Measurements from ENCODE around the gene MVB12B. TPM values are rescaled to one million over a fixed set of nuclear protein-coding genes. Genes with fewer than 3 reads are reported as not detected.

The MVB12B gene
- total and polyA plus RNA-seq, 7 donors: 1.5 to 25.6 (median 11.6) TPM

- 88 to 92% (median 90%) methylated on average over 2 of the region's 2 CpGs for WGBS, 3 donors
Observed at GRCh38 chr9:126377176-126377509, 50.5 kb downstream of the MVB12B start.

GRCh38 chr9:126377536-126377935 is 50.9 kb downstream of the MVB12B start:
- no peak for DNase-seq
- H3K27ac ChIP-seq: no peak overlapping the region
- H3K4me1 ChIP-seq: peaks cover 50% of the 10 kb centered on the region
- ATAC-seq: peak in 1 of 4 donors; percentile 34
- no peaks in the 10 kb centered on the region for H3K27me3 ChIP-seq (ENCODE audit: insufficient read depth in 3 of 3, low read length in 2 of 3)
- no peaks in the 10 kb centered on the region for H3K9me3 ChIP-seq
- TF ChIP-seq CTCF (IDR thresholded peaks at IDR 0.05): no peak
- 34 to 67% (median 35%) methylated on average over 9 of the region's 9 CpGs for WGBS, 3 donors
- H3K36me3 ChIP-seq (ENCODE audit: insufficient read depth in 1 of 2, low read depth in 1 of 2): peaks cover 0 to 11% of the 10 kb centered on the region in 2 donors
- intact Hi-C loops (cut with DNase I): loop anchor here (5.0 kb wide), 1 partner anchor 40 kb away; no protein-coding TSS in a partner anchor
- no peak overlapping the region for H3K4me3 ChIP-seq

More at GRCh38 chr9:126377176-126377509, 50.5 kb downstream of the MVB12B start:
- Histone ChIP-seq H3K36me3 (ENCODE audit: insufficient read depth in 1 of 2, low read depth in 1 of 2) (peaks cover 0 to 11% of the 10 kb centered on the region in 2 donors), H3K27ac (no peak overlapping the region), H3K4me3 (no peak overlapping the region), H3K9me3 (no peaks in the 10 kb centered on the region), H3K4me1 (peaks cover 50% of the 10 kb centered on the region), H3K27me3 (ENCODE audit: insufficient read depth in 3 of 3, low read length in 2 of 3) (no peaks in the 10 kb centered on the region)
- intact Hi-C loops (cut with DNase I): loop anchor here (5.0 kb wide), 1 partner anchor 40 kb away; no protein-coding TSS in a partner anchor
- DNase-seq: no peak
- ATAC-seq: no peak
- TF ChIP-seq CTCF (IDR thresholded peaks at IDR 0.05): no peak

- no peak overlapping the region for H3K4me3 ChIP-seq
- peaks cover 41% of the 10 kb centered on the region for H3K4me1 ChIP-seq
- no peak overlapping the region for H3K27ac ChIP-seq
- TF ChIP-seq CTCF (IDR thresholded peaks at IDR 0.05): no peak
- 86 to 87% (median 86%) methylated on average over 7 of the region's 7 CpGs for WGBS, 3 donors
- H3K36me3 ChIP-seq (ENCODE audit: insufficient read depth in 1 of 2, low read depth in 1 of 2): peaks cover 0 to 11% of the 10 kb centered on the region in 2 donors
- H3K9me3 ChIP-seq: no peaks in the 10 kb centered on the region
- H3K27me3 ChIP-seq (ENCODE audit: insufficient read depth in 3 of 3, low read length in 2 of 3): no peaks in the 10 kb centered on the region
- intact Hi-C loops (cut with DNase I): loop anchor here (5.0 kb wide), 1 partner anchor 41 kb away; no protein-coding TSS in a partner anchor
- DNase-seq (no peak), ATAC-seq (no peak)
Observed at GRCh38 chr9:126378761-126379160, 52.1 kb downstream of the MVB12B start.

- no peak for TF ChIP-seq CTCF (IDR thresholded peaks at IDR 0.05)
- DNase-seq (no peak), ATAC-seq (no peak)
- Histone ChIP-seq H3K4me1 (peaks cover 31% of the 10 kb centered on the region), H3K9me3 (no peaks in the 10 kb centered on the region), H3K36me3 (ENCODE audit: insufficient read depth in 1 of 2, low read depth in 1 of 2) (peaks cover 0 to 11% of the 10 kb centered on the region in 2 donors), H3K27me3 (ENCODE audit: insufficient read depth in 3 of 3, low read length in 2 of 3) (no peaks in the 10 kb centered on the region), H3K27ac (no peak overlapping the region), H3K4me3 (no peak overlapping the region)
- intact Hi-C loops (cut with DNase I): loop anchor here (5.0 kb wide), 1 partner anchor 43 kb away; no protein-coding TSS in a partner anchor
- 87 to 94% (median 89%) methylated on average over 9 of the region's 9 CpGs for WGBS, 3 donors
Observed at GRCh38 chr9:126379661-126380360, 53.2 kb downstream of the MVB12B start.

Measured in psoas muscle (tissue), 8 donors.